ENCODE measurements around the gene CNTN2.

CNTN2 gene

DNA sequence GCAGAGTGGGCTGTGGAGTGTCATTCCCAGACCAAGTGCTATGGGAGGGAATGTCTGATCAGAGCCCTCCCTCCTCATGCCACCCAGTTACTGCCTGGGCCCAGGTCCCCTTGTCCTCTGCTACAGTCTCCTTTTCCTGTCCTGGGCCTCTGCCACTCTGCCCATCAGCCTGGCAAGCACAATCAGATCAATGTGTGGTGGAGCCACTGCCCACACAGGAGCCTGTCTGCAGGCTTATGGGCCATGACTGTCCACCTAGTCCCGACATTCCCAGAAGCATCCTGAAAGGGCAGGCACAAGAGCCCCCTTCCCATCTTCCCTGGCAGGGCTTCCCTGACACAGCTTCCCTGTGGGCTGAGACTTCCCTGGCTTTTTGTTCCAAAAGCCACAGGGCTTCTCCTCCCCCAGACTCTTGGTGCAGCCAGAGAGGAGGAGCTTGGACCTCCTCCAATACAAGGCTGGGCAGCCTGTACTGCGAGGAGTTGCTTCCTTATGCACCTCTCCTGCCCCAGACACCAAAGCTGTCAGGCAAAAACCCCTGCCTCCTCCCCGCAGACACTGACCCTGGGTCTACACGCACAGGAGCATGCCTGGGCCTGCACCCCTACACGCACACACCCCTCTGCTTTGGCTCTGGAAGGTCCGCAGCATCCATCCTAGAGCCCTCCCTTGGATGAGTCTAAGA is 29.2 kb upstream of the CNTN2 start:
- Histone ChIP-seq H3K14ac (ENCODE audit: low read length in 2 of 2) (no peak overlapping the region), H3K23ac (ENCODE audit: low read length in 2 of 2) (no peak overlapping the region), H3K36me3 (ENCODE audit: control insufficient read depth in 1 of 2, insufficient read depth in 2 of 2, low read depth in 1 of 2, low read length in 2 of 2) (peaks cover 0 to 26% of the 10 kb centered on the region in 2 experiments), H3K4me2 (ENCODE audit: low read length, poor library complexity, severe bottlenecking) (no peak overlapping the region), H3K27me3 (ENCODE audit: control insufficient read depth in 1 of 2, insufficient read depth in 1 of 2, low read length in 2 of 2) (peaks cover 0 to 35% of the 10 kb centered on the region in 2 experiments), H3K18ac (ENCODE audit: low read depth in 1 of 2, low read length in 2 of 2) (no peak overlapping the region), H2AFZ (ENCODE audit: low read depth, low read length) (no peak overlapping the region), H3K9me3 (ENCODE audit: control insufficient read depth, low read length) (no peaks in the 10 kb centered on the region), H4K91ac (ENCODE audit: low read length) (no peak overlapping the region), H3K79me1 (replicated peaks; ENCODE audit: low read length, poor library complexity, severe bottlenecking) (no peaks in the 10 kb centered on the region), H2AK5ac (ENCODE audit: low read length, severe bottlenecking) (no peak overlapping the region), H4K8ac (ENCODE audit: low read length) (no peak overlapping the region), H3K9ac (ENCODE audit: low read length) (no peak overlapping the region), H3K4me1 (ENCODE audit: control insufficient read depth, insufficient read depth, low read depth, low read length) (no peaks in the 10 kb centered on the region), H3K4me3 (ENCODE audit: insufficient read depth in 1 of 2, low read depth in 1 of 2, low read length in 2 of 2) (no peak overlapping the region), H3K4ac (ENCODE audit: low read depth in 1 of 2, low read length in 2 of 2) (no peak overlapping the region), H3K27ac (ENCODE audit: low read length, poor library complexity, severe bottlenecking) (no peak overlapping the region), H2BK15ac (ENCODE audit: low read depth, poor library complexity, severe bottlenecking) (no peak overlapping the region), H2BK5ac (ENCODE audit: low read depth, low read length, poor library complexity, severe bottlenecking) (no peak overlapping the region), H2BK12ac (ENCODE audit: low read length in 2 of 2) (no peak overlapping the region), H2BK120ac (ENCODE audit: low read depth, low read length) (no peak overlapping the region)
- no peak for DNase-seq
- WGBS: 69% methylated on average over 6 of the region's 6 CpGs

DNA sequence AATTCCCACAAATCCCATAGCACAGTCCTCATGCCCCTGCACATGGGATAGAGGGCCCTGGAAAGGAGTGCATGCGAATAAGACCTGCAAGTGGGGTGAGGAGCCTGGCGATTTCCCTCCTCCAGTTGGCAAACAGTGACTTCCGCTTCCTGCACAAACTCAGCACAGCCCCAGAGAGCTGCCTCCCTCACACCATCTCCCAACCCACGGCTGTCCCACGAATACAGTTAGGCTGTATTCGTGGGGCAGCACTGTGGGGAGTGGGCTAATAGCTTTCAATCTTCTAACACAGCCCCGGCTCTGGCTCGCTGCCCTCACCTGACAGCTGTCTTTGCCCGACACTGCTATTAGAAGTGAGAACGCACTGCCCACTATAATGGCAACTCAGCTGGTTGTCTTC is 28.2 kb upstream of the CNTN2 start:
- no peak overlapping the region for H3K4me3 ChIP-seq (ENCODE audit: insufficient read depth in 1 of 2, low read depth in 1 of 2, low read length in 2 of 2)
- WGBS: 77% methylated on average over 10 of the region's 10 CpGs
- H4K8ac ChIP-seq (ENCODE audit: low read length): no peak overlapping the region
- H3K4me1 ChIP-seq (ENCODE audit: control insufficient read depth, insufficient read depth, low read depth, low read length): no peaks in the 10 kb centered on the region
- no peak overlapping the region for H2BK15ac ChIP-seq (ENCODE audit: low read depth, poor library complexity, severe bottlenecking)
- H3K27ac ChIP-seq (ENCODE audit: low read length, poor library complexity, severe bottlenecking): no peak overlapping the region
- DNase-seq: no peak
- H2AFZ ChIP-seq (ENCODE audit: low read depth, low read length): no peak overlapping the region
- H3K18ac ChIP-seq (ENCODE audit: low read depth in 1 of 2, low read length in 2 of 2): no peak overlapping the region
- no peak overlapping the region for H2BK5ac ChIP-seq (ENCODE audit: low read depth, low read length, poor library complexity, severe bottlenecking)
- no peaks in the 10 kb centered on the region for H3K9me3 ChIP-seq (ENCODE audit: control insufficient read depth, low read length)
- peaks cover 0 to 45% of the 10 kb centered on the region in 2 experiments for H3K27me3 ChIP-seq (ENCODE audit: control insufficient read depth in 1 of 2, insufficient read depth in 1 of 2, low read length in 2 of 2)
- no peak overlapping the region for H3K4me2 ChIP-seq (ENCODE audit: low read length, poor library complexity, severe bottlenecking)
- no peak overlapping the region for H3K9ac ChIP-seq (ENCODE audit: low read length)
- H2BK12ac ChIP-seq (ENCODE audit: low read length in 2 of 2): no peak overlapping the region
- H3K23ac ChIP-seq (ENCODE audit: low read length in 2 of 2): no peak overlapping the region
- peaks cover 0 to 23% of the 10 kb centered on the region in 2 experiments for H3K36me3 ChIP-seq (ENCODE audit: control insufficient read depth in 1 of 2, insufficient read depth in 2 of 2, low read depth in 1 of 2, low read length in 2 of 2)
- no peak overlapping the region for H2BK120ac ChIP-seq (ENCODE audit: low read depth, low read length)
- no peaks in the 10 kb centered on the region for H3K79me1 ChIP-seq (replicated peaks; ENCODE audit: low read length, poor library complexity, severe bottlenecking)
- no peak overlapping the region for H3K4ac ChIP-seq (ENCODE audit: low read depth in 1 of 2, low read length in 2 of 2)
- no peak overlapping the region for H4K91ac ChIP-seq (ENCODE audit: low read length)
- H3K14ac ChIP-seq (ENCODE audit: low read length in 2 of 2): peak overlapping the region in 1 of 2 experiments; percentile 55
- H2AK5ac ChIP-seq (ENCODE audit: low read length, severe bottlenecking): no peak overlapping the region

DNA sequence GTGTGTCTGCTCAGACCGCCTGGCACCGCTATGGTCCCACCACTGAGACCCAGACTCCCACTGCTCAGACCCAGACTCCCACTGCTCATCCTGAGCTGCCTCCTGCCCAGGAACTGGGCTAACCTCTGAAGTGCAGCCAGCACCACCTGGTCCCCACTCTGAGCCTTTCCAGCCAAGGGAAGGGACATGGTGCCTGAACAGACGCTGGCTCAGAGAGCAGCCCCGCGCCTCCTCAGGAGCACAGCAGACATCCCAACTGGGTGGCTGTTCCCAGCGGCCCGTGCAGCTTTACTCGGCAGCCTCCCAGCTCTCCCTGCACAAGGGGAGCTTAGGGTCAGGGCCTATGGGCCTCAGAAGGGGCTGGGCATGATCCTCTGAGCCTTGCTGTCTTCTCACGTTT is 27.8 kb upstream of the CNTN2 start:
- no peak overlapping the region for H2AFZ ChIP-seq (ENCODE audit: low read depth, low read length)
- no peak overlapping the region for H3K4ac ChIP-seq (ENCODE audit: low read depth in 1 of 2, low read length in 2 of 2)
- no peak overlapping the region for H3K18ac ChIP-seq (ENCODE audit: low read depth in 1 of 2, low read length in 2 of 2)
- no peak overlapping the region for H3K9ac ChIP-seq (ENCODE audit: low read length)
- no peak overlapping the region for H3K23ac ChIP-seq (ENCODE audit: low read length in 2 of 2)
- 71% methylated on average over 7 of the region's 9 CpGs for WGBS
- no peak overlapping the region for H2BK5ac ChIP-seq (ENCODE audit: low read depth, low read length, poor library complexity, severe bottlenecking)
- H3K27ac ChIP-seq (ENCODE audit: low read length, poor library complexity, severe bottlenecking): no peak overlapping the region
- no peak overlapping the region for H3K4me3 ChIP-seq (ENCODE audit: insufficient read depth in 1 of 2, low read depth in 1 of 2, low read length in 2 of 2)
- no peak overlapping the region for H2AK5ac ChIP-seq (ENCODE audit: low read length, severe bottlenecking)
- H2BK12ac ChIP-seq (ENCODE audit: low read length in 2 of 2): no peak overlapping the region
- H3K14ac ChIP-seq (ENCODE audit: low read length in 2 of 2): no peak overlapping the region
- no peak overlapping the region for H2BK120ac ChIP-seq (ENCODE audit: low read depth, low read length)
- no peaks in the 10 kb centered on the region for H3K4me1 ChIP-seq (ENCODE audit: control insufficient read depth, insufficient read depth, low read depth, low read length)
- peaks cover 0 to 49% of the 10 kb centered on the region in 2 experiments for H3K27me3 ChIP-seq (ENCODE audit: control insufficient read depth in 1 of 2, insufficient read depth in 1 of 2, low read length in 2 of 2)
- H4K91ac ChIP-seq (ENCODE audit: low read length): no peak overlapping the region
- no peaks in the 10 kb centered on the region for H3K9me3 ChIP-seq (ENCODE audit: control insufficient read depth, low read length)
- no peak overlapping the region for H3K4me2 ChIP-seq (ENCODE audit: low read length, poor library complexity, severe bottlenecking)
- no peak for DNase-seq
- H4K8ac ChIP-seq (ENCODE audit: low read length): no peak overlapping the region
- H3K36me3 ChIP-seq (ENCODE audit: control insufficient read depth in 1 of 2, insufficient read depth in 2 of 2, low read depth in 1 of 2, low read length in 2 of 2): peaks cover 0 to 22% of the 10 kb centered on the region in 2 experiments
- H2BK15ac ChIP-seq (ENCODE audit: low read depth, poor library complexity, severe bottlenecking): no peak overlapping the region
- H3K79me1 ChIP-seq (replicated peaks; ENCODE audit: low read length, poor library complexity, severe bottlenecking): no peaks in the 10 kb centered on the region

DNA sequence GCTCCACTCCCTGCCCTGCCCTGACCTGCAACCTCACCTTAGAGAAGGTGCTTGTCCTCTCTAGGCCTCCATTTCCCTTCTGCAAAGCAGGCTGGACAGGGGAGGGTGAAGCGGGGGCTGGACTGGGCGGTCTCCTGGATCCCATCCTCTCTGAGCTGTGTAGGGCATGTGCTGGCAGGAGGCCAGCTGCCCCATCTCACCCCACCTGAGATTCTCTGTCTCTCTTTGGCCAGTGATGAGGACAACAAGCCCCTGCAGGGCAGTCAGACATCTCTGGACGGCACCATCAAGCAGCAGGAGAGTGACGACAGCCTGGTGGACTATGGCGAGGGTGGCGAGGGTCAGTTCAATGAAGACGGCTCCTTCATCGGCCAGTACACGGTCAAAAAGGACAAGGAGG is 26.9 kb upstream of the CNTN2 start:
- Histone ChIP-seq H2BK12ac (ENCODE audit: low read length in 2 of 2) (no peak overlapping the region), H3K18ac (ENCODE audit: low read depth in 1 of 2, low read length in 2 of 2) (no peak overlapping the region), H2AFZ (ENCODE audit: low read depth, low read length) (no peak overlapping the region), H2BK120ac (ENCODE audit: low read depth, low read length) (no peak overlapping the region), H3K4me3 (ENCODE audit: insufficient read depth in 1 of 2, low read depth in 1 of 2, low read length in 2 of 2) (no peak overlapping the region), H3K9me3 (ENCODE audit: control insufficient read depth, low read length) (no peaks in the 10 kb centered on the region), H3K79me1 (replicated peaks; ENCODE audit: low read length, poor library complexity, severe bottlenecking) (no peaks in the 10 kb centered on the region), H3K4me2 (ENCODE audit: low read length, poor library complexity, severe bottlenecking) (no peak overlapping the region), H3K9ac (ENCODE audit: low read length) (no peak overlapping the region), H3K4ac (ENCODE audit: low read depth in 1 of 2, low read length in 2 of 2) (no peak overlapping the region), H2BK15ac (ENCODE audit: low read depth, poor library complexity, severe bottlenecking) (no peak overlapping the region), H4K91ac (ENCODE audit: low read length) (no peak overlapping the region), H3K36me3 (ENCODE audit: control insufficient read depth in 1 of 2, insufficient read depth in 2 of 2, low read depth in 1 of 2, low read length in 2 of 2) (peaks cover 0 to 22% of the 10 kb centered on the region in 2 experiments), H4K8ac (ENCODE audit: low read length) (no peak overlapping the region), H3K27me3 (ENCODE audit: control insufficient read depth in 1 of 2, insufficient read depth in 1 of 2, low read length in 2 of 2) (peaks cover 0 to 58% of the 10 kb centered on the region in 2 experiments), H3K14ac (ENCODE audit: low read length in 2 of 2) (no peak overlapping the region), H3K27ac (ENCODE audit: low read length, poor library complexity, severe bottlenecking) (no peak overlapping the region), H3K4me1 (ENCODE audit: control insufficient read depth, insufficient read depth, low read depth, low read length) (no peaks in the 10 kb centered on the region), H3K23ac (ENCODE audit: low read length in 2 of 2) (no peak overlapping the region), H2AK5ac (ENCODE audit: low read length, severe bottlenecking) (no peak overlapping the region), H2BK5ac (ENCODE audit: low read depth, low read length, poor library complexity, severe bottlenecking) (no peak overlapping the region)
- DNase-seq: no peak
- 89% methylated on average over 9 of the region's 9 CpGs for WGBS
